Left colon (tissue), 2 donors: ENCODE results near the gene HES7. TPM values are rescaled to one million over a fixed set of nuclear protein-coding genes. Genes with fewer than 3 reads are reported as not detected.

Experiments used
- microRNA-seq, 2 donors: library from miRNA; unstranded; fragments of <30 nt; microRNA quantifications; one replicate each; pipeline versions ENCODE4 v1.1.0 to v1.2.0, GENCODE V29; 2020
- total RNA-seq, 2 donors: library from RNA; stranded (reverse); fragmentation: NEBNext Ultra II Directional; extraction: Animal tissue kit (Norgen Biotek cat#: 25700); gene quantifications; one replicate each; pipeline ENCODE4 v1.2.1, GENCODE V29; 2021
- donor health status: DM: no; HTN: no; CAD: no.
- donor health status: DM: yes; HTN: yes; CAD: no.

HES7 gene
- total RNA-seq, 2 donors from 2014 or later = not detected

Small RNA genes within 50 kb of the gene (microRNA-seq; reads per million reads assigned to microRNA genes)
- gene MIR4314 (0 reads per million in 2 donors), gene MIR6883 (0.53 to 1.4 reads per million in 2 donors)

Other genes starting within 250 kb of the HES7 start
- gene CHD3, start 235.3 kb downstream of the HES7 start, total RNA-seq = 10 to 100 TPM; 51.3 to 51.9 TPM
- 1 to 10 TPM; 1.2 to 2.1 TPM for gene RNF227, start 207.8 kb downstream of the HES7 start, total RNA-seq
- gene KCNAB3, start 194.2 kb downstream of the HES7 start, total RNA-seq = 1 to 10 TPM; 2.2 to 3.1 TPM
- gene TRAPPC1, start 192.2 kb downstream of the HES7 start, total RNA-seq = 100 to 1,000 TPM; 121 to 122 TPM
- 10 to 100 TPM; 25.8 to 26.7 TPM for gene CNTROB, start 191.9 kb downstream of the HES7 start, total RNA-seq
- not detected for gene GUCY2D, start 121.5 kb downstream of the HES7 start, total RNA-seq
- 1 to 10 TPM in 1 of 2 donors, under 1 TPM in 1; 0.55 to 2.5 TPM for gene ALOX15B, start 85.0 kb downstream of the HES7 start, total RNA-seq
- gene ALOX12B, start 36.4 kb downstream of the HES7 start, total RNA-seq = under 1 TPM in 1 of 2 donors, not detected in 1; 0.82 TPM
- not detected for gene ALOXE3, start 5.6 kb downstream of the HES7 start, total RNA-seq
- 100 to 1,000 TPM in 1 of 2 donors, 10 to 100 TPM in 1; 35.0 to 113 TPM for gene PER1, start 28.3 kb upstream of the HES7 start, total RNA-seq
- 10 to 100 TPM; 45.1 to 56.3 TPM for gene VAMP2, start 38.8 kb upstream of the HES7 start, total RNA-seq
- 10 to 100 TPM; 11.3 to 12.6 TPM for gene TMEM107, start 52.3 kb upstream of the HES7 start, total RNA-seq
- 10 to 100 TPM; 12.2 to 13.3 TPM for gene BORCS6, start 66.1 kb upstream of the HES7 start, total RNA-seq
- gene AURKB, start 86.5 kb upstream of the HES7 start, total RNA-seq = 10 to 100 TPM in 1 of 2 donors, 1 to 10 TPM in 1; 6.4 to 22.4 TPM
- gene CTC1, start 124.0 kb upstream of the HES7 start, total RNA-seq = 10 to 100 TPM; 38.7 to 38.8 TPM
- gene PFAS, start 125.2 kb upstream of the HES7 start, total RNA-seq = 10 to 100 TPM; 17.0 to 23.9 TPM
- gene RANGRF, start 164.6 kb upstream of the HES7 start, total RNA-seq = 10 to 100 TPM; 11.8 to 13.4 TPM
- 10 to 100 TPM in 1 of 2 donors, 1 to 10 TPM in 1; 7.2 to 11.8 TPM for gene SLC25A35, start 171.3 kb upstream of the HES7 start, total RNA-seq
- gene ARHGEF15, start 186.1 kb upstream of the HES7 start, total RNA-seq = 1 to 10 TPM; 1.7 to 2.6 TPM
- gene ODF4, start 215.7 kb upstream of the HES7 start, total RNA-seq = not detected